Spleen (tissue), 7 donors: ENCODE data around the gene DOCK2.

Experiments used
- CTCF ChIP-seq, 11 experiments: fragments of 200-600 bp in 7 of 11; fragments of 450-650 bp in 4 of 11; sonication (generic) in 4 of 11; IDR thresholded peaks in 8 of 11; conservative IDR thresholded peaks in 3 of 11; 1 replicate in 7 of 11; 2 replicates in 4 of 11; pipeline versions ENCODE4 v1.4.0 to v1.8.0; 2016 to 2021; ENCODE audit warnings: antibody characterized with exemption in 11 of 11, inconsistent platforms in 4 of 11, mild to moderate bottlenecking in 1 of 11
- POLR2A ChIP-seq, 3 donors: fragments of 450-650 bp; IDR thresholded peaks; one replicate each; pipeline ENCODE4 v1.5.1; 2017; ENCODE audit warnings: antibody characterized with exemption in 3 of 3, mild to moderate bottlenecking in 1 of 3
- POLR2AphosphoS5 ChIP-seq, 3 donors: sonication (generic); formaldehyde crosslinking; IDR thresholded peaks; one replicate each; pipeline ENCODE4 v1.5.1; 2017; ENCODE audit warnings: antibody characterized with exemption in 3 of 3
- donor health status: DM: no; HTN: no; CAD: no; lungs with moderate emphysema.
- donor health status: DM: no; HTN: no; CAD: no.
- donor health status: DM: no; HTN: no; CAD: no.

GRCh38 chr5:169764018-169764378, 126.9 kb downstream of the DOCK2 start:
- TF ChIP-seq POLR2AphosphoS5 (IDR thresholded peaks at IDR 0.05) (no peak), CTCF (IDR thresholded peaks at IDR 0.05 in 8 of 11, conservative IDR thresholded peaks at IDR 0.05 in 3 of 11) (no peak), POLR2A (IDR thresholded peaks at IDR 0.05) (no peak)
